Measurements from ENCODE around the gene BORCS5.

The BORCS5 gene

GRCh38 chr12:12376646-12377448, 20.0 kb downstream of the BORCS5 start:
- Histone ChIP-seq H3K27ac (no peak overlapping the region), H3K4me3 (no peak overlapping the region), H3K9me3 (ENCODE audit: low read depth, low read length) (no peaks in the 10 kb centered on the region), H3K9ac (ENCODE audit: insufficient read length) (no peak overlapping the region), H3K36me3 (ENCODE audit: insufficient read depth, low read length) (no peaks in the 10 kb centered on the region)
- no peak for TF ChIP-seq EZH2 (IDR thresholded peaks at IDR 0.05)
- no peak for TF ChIP-seq POLR2AphosphoS5 (IDR thresholded peaks at IDR 0.05; ENCODE audit: borderline replicate concordance, low read depth, low read length)
- no peak for TF ChIP-seq FOXP2 (optimal IDR thresholded peaks at IDR 0.05; ENCODE audit: control extremely low read depth, extremely low read length, insufficient read depth)
- DNase-seq (ENCODE audit: low read depth, low spot score) = peak; percentile 50

- H3K27ac ChIP-seq = no peak overlapping the region
- no peak for DNase-seq (ENCODE audit: low read depth, low spot score)
- no peak overlapping the region for H3K9ac ChIP-seq (ENCODE audit: insufficient read length)
- no peaks in the 10 kb centered on the region for H3K9me3 ChIP-seq (ENCODE audit: low read depth, low read length)
- no peak overlapping the region for H3K4me3 ChIP-seq
- TF ChIP-seq EZH2 (IDR thresholded peaks at IDR 0.05) (no peak), POLR2AphosphoS5 (IDR thresholded peaks at IDR 0.05; ENCODE audit: borderline replicate concordance, low read depth, low read length) (no peak), FOXP2 (optimal IDR thresholded peaks at IDR 0.05; ENCODE audit: control extremely low read depth, extremely low read length, insufficient read depth) (no peak)
- 0 out of 2 replicates have a peak, but pooled peaks cover 3% of the 10 kb centered on the region for H3K36me3 ChIP-seq (ENCODE audit: insufficient read depth, low read length)
Observed at GRCh38 chr12:12378616-12379015, 21.7 kb downstream of the BORCS5 start.

GRCh38 chr12:12379831-12380730, 23.2 kb downstream of the BORCS5 start:
- TF ChIP-seq EZH2 (IDR thresholded peaks at IDR 0.05) (no peak), FOXP2 (optimal IDR thresholded peaks at IDR 0.05; ENCODE audit: control extremely low read depth, extremely low read length, insufficient read depth) (no peak), POLR2AphosphoS5 (IDR thresholded peaks at IDR 0.05; ENCODE audit: borderline replicate concordance, low read depth, low read length) (no peak)
- Histone ChIP-seq H3K9me3 (ENCODE audit: low read depth, low read length) (no peaks in the 10 kb centered on the region), H3K36me3 (ENCODE audit: insufficient read depth, low read length) (0 out of 2 replicates have a peak, but pooled peaks cover 3% of the 10 kb centered on the region), H3K9ac (ENCODE audit: insufficient read length) (no peak overlapping the region), H3K27ac (no peak overlapping the region), H3K4me3 (no peak overlapping the region)
- no peak for DNase-seq (ENCODE audit: low read depth, low spot score)

- Histone ChIP-seq H3K27ac (no peak overlapping the region), H3K36me3 (ENCODE audit: insufficient read depth, low read length) (0 out of 2 replicates have a peak, but pooled peaks cover 3% of the 10 kb centered on the region), H3K4me3 (no peak overlapping the region), H3K9ac (ENCODE audit: insufficient read length) (no peak overlapping the region), H3K9me3 (ENCODE audit: low read depth, low read length) (no peaks in the 10 kb centered on the region)
- DNase-seq (ENCODE audit: low read depth, low spot score) = no peak
- TF ChIP-seq POLR2AphosphoS5 (IDR thresholded peaks at IDR 0.05; ENCODE audit: borderline replicate concordance, low read depth, low read length) = no peak
- no peak for TF ChIP-seq FOXP2 (optimal IDR thresholded peaks at IDR 0.05; ENCODE audit: control extremely low read depth, extremely low read length, insufficient read depth)
- no peak for TF ChIP-seq EZH2 (IDR thresholded peaks at IDR 0.05)
Observed at GRCh38 chr12:12380949-12381593, 24.2 kb downstream of the BORCS5 start.

- no peak for TF ChIP-seq FOXP2 (optimal IDR thresholded peaks at IDR 0.05; ENCODE audit: control extremely low read depth, extremely low read length, insufficient read depth)
- TF ChIP-seq EZH2 (IDR thresholded peaks at IDR 0.05) = no peak
- no peak for TF ChIP-seq POLR2AphosphoS5 (IDR thresholded peaks at IDR 0.05; ENCODE audit: borderline replicate concordance, low read depth, low read length)
- H3K36me3 ChIP-seq (ENCODE audit: insufficient read depth, low read length) = 0 out of 2 replicates have a peak, but pooled peaks cover 3% of the 10 kb centered on the region
- no peaks in the 10 kb centered on the region for H3K9me3 ChIP-seq (ENCODE audit: low read depth, low read length)
- H3K4me3 ChIP-seq = no peak overlapping the region
- no peak overlapping the region for H3K9ac ChIP-seq (ENCODE audit: insufficient read length)
- H3K27ac ChIP-seq = no peak overlapping the region
- DNase-seq (ENCODE audit: low read depth, low spot score) = no peak
Observed at GRCh38 chr12:12381982-12382381, 25.1 kb downstream of the BORCS5 start.

GRCh38 chr12:12384571-12385340, 27.9 kb downstream of the BORCS5 start:
- Histone ChIP-seq H3K9me3 (ENCODE audit: low read depth, low read length) (no peaks in the 10 kb centered on the region), H3K36me3 (ENCODE audit: insufficient read depth, low read length) (0 out of 2 replicates have a peak, but pooled peaks cover 3% of the 10 kb centered on the region), H3K4me3 (no peak overlapping the region), H3K27ac (no peak overlapping the region), H3K9ac (ENCODE audit: insufficient read length) (no peak overlapping the region)
- no peak for TF ChIP-seq FOXP2 (optimal IDR thresholded peaks at IDR 0.05; ENCODE audit: control extremely low read depth, extremely low read length, insufficient read depth)
- TF ChIP-seq EZH2 (IDR thresholded peaks at IDR 0.05) = no peak
- no peak for TF ChIP-seq POLR2AphosphoS5 (IDR thresholded peaks at IDR 0.05; ENCODE audit: borderline replicate concordance, low read depth, low read length)
- DNase-seq (ENCODE audit: low read depth, low spot score) = no peak

GRCh38 chr12:12387501-12387900, 30.6 kb downstream of the BORCS5 start:
- Histone ChIP-seq H3K4me3 (no peak overlapping the region), H3K9ac (ENCODE audit: insufficient read length) (no peak overlapping the region), H3K36me3 (ENCODE audit: insufficient read depth, low read length) (no peaks in the 10 kb centered on the region), H3K9me3 (ENCODE audit: low read depth, low read length) (no peaks in the 10 kb centered on the region), H3K27ac (no peak overlapping the region)
- TF ChIP-seq EZH2 (IDR thresholded peaks at IDR 0.05) (no peak), FOXP2 (optimal IDR thresholded peaks at IDR 0.05; ENCODE audit: control extremely low read depth, extremely low read length, insufficient read depth) (no peak), POLR2AphosphoS5 (IDR thresholded peaks at IDR 0.05; ENCODE audit: borderline replicate concordance, low read depth, low read length) (no peak)
- no peak for DNase-seq (ENCODE audit: low read depth, low spot score)

All from SK-N-MC (cell line).